Fibroblast of lung (primary cell): Measurements from ENCODE around the gene PAM16.

Experiments
- EZH2 ChIP-seq: IDR thresholded peaks from 2 replicates; pipeline ENCODE4 v1.5.1; 2012; ENCODE audit warnings: low read length, control low read depth, mild to moderate bottlenecking; ENCODE audit errors: missing control alignments
- TF ChIP-seq, protein P1 (sequence below), 2 donors: IDR thresholded peaks in 1 of 2; conservative IDR thresholded peaks in 1 of 2; 1 replicate in 1 of 2; 2 replicates in 1 of 2; pipeline ENCODE4 v1.5.1; 2011 to 2012; ENCODE audit warnings: low read length in 2 of 2, control low read depth in 1 of 2, inconsistent platforms in 1 of 2, low read depth in 1 of 2, mild to moderate bottlenecking in 1 of 2

DNA sequence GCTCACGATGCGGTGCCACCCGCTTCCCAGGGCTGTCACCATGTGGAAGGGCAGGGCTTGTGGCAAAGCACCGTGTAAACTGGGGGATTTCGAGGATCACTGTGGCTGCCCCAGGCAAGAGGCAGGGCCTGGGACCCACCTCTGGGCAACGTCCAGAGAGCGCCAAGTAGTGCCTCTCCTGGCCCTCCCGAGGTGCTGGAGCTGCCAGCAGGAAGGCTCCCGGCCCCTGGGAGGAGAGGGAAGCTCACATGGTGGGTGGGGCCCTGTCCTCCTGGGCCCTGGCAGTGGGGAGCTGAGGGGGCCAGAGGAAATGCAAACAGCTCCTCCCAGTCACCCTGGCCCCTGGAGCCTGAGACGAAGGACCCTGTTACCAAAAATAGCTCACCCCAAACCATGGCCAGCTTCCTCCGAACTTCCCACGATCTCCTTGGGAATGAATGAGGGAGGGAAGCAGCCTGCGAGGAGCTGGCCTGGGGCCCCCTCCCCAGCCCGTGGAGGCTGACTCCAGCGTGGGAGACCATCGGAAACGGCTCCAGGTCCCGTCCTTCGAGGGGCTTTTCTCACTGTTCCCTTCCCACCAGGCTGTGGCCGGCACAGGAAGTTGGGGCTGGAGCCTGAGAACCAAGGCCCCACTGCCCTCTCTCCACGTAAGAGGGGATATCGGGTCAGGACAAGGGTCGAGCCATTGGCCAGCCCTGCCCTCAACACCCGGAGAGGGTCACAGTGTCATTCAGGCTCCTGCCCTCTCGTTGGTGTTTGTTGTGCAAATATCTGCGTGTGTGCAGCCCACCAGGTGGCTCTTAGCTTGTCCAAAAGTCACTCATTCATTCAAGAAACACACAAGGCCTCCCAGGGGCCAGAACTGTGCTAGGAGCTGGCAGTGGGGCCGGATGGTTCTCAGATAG lies 38.2 kb upstream of the PAM16 start:
- TF ChIP-seq, protein P1, sequence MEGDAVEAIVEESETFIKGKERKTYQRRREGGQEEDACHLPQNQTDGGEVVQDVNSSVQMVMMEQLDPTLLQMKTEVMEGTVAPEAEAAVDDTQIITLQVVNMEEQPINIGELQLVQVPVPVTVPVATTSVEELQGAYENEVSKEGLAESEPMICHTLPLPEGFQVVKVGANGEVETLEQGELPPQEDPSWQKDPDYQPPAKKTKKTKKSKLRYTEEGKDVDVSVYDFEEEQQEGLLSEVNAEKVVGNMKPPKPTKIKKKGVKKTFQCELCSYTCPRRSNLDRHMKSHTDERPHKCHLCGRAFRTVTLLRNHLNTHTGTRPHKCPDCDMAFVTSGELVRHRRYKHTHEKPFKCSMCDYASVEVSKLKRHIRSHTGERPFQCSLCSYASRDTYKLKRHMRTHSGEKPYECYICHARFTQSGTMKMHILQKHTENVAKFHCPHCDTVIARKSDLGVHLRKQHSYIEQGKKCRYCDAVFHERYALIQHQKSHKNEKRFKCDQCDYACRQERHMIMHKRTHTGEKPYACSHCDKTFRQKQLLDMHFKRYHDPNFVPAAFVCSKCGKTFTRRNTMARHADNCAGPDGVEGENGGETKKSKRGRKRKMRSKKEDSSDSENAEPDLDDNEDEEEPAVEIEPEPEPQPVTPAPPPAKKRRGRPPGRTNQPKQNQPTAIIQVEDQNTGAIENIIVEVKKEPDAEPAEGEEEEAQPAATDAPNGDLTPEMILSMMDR (conservative IDR thresholded peaks at IDR 0.05 in 1 of 2, IDR thresholded peaks at IDR 0.05 in 1 of 2; ENCODE audit: low read depth in 1 of 2, low read length in 2 of 2) = no peak
- TF ChIP-seq EZH2 = no peak
